GM18909 (cell line): ENCODE data around the gene C6orf89.
"Not testable (repeated sequence)": the region's sequence is repeated elsewhere in the genome, so short reads cannot be mapped to it uniquely, and the experiment has no call there.

Experiments
- ATAC-seq: cut with Tn5 transposase; IDR thresholded peaks from one replicate; pipeline ENCODE4 v1.9.1; 2021; ENCODE audit warnings: mild to moderate bottlenecking; ENCODE audit not compliant: unreplicated experiment, poor library complexity

The C6orf89 gene

DNA sequence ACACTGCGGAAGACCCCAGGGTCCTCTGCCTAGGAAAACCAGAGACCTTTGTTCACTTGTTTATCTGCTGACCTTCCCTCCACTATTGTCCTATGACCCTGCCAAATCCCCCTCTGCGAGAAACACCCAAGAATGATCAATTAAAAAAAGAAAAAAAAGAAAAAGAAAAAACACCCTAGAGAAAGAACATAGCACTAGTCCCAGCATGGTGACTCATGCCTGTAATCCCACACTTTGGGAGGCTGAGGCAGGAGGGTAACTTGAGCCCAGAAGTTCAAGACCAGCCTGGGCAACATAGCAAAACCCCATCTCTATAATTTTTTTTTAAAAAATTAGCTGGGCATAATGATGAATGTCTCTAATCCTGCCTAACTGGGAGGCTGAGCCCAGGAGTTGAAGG is 56.6 kb downstream of the C6orf89 start:
- not testable (repeated sequence) for ATAC-seq

DNA sequence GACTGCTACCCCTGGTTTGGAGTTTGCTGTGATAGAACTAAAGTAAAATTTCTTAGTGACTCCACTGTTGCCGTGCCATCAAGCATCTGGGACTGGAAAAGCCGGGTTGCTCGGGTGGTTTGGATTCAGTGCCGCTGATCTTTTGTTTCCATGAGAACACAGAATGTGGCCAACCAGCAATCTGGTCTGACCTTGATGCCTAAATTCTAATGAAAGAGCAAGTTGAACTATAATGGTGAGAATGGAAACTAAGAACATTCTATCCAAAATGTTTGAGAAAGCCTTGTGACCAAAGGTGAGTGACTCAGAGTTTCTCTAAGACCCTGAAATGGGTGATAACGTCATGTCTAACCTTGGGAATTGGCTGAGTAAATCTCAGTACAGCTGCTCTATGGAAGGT is 58.9 kb downstream of the C6orf89 start:
- no peak for ATAC-seq

DNA sequence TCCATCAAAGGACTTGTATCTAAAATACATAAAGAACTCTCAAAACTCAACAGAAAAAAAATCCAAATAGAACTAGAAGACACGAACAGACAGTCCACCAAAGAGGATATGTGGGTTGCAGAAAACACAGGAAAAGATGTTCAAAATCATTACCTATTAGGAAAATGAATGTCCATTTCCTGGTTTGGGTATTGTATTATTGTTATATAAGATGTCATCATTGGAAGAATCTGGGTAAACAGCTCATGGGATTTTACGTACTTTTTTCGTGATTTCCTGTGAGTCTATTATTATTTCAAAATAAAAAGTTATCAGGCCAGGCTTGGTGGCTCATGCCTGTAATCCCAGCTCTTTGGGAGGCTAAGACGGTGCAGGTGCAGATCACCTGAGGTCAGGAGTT is 59.5 kb downstream of the C6orf89 start:
- ATAC-seq: no peak

DNA sequence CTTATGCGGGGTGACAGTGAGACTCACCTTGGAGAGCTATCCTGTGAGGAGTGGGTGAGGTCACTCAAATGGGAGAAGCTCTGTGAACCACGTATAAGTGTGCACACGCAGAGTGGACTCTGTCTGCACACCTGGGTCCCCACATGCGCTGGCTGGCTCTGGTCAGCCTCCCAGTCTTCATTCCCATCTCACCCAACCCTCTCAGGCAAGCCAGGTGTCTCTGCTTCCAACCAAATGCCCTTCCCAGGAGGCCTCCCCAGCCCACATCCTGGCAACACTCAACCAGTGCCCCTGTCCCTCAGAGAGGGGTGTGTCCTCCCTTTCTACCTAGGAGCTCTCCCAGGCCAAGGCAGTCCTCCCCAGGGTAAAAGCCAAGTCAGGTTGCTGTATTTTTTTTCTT is 60.8 kb downstream of the C6orf89 start:
- ATAC-seq: no peak

DNA sequence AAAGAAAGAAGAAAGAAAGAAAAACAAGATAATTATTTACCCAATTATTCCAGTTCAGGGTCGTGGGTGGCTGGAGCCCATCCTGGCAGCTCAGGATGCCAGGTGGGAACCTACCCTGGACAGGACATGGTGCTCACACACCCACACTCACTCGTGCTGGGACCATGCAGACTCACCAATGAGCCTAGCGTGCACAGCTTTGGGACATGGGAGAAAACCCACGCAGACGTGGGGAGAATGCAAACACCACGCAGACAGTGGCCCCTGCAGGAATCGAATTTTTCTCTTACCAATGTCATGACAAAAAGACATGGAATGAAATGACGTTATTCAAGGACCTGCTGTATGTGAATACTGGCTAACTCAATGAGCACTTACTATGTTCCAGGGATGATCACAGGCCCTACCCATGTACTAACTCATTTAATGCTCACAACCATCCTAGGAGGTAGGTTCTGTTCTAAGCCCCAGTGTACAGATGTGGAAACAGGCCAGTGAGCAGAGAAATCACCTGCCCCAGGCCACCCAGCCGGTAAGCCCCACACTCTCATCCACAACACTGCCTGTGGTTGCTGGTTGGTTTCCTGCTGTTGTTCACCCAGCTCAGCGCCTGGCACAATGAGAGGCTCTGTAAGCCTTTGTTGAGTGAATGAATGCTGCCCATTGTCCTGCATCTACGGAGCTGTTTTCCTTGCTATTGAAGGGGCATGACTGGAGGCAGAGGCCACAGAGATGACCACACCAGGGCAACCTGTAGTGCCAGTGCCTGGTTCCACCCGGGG is 62.0 kb downstream of the C6orf89 start:
- ATAC-seq: no peak

DNA sequence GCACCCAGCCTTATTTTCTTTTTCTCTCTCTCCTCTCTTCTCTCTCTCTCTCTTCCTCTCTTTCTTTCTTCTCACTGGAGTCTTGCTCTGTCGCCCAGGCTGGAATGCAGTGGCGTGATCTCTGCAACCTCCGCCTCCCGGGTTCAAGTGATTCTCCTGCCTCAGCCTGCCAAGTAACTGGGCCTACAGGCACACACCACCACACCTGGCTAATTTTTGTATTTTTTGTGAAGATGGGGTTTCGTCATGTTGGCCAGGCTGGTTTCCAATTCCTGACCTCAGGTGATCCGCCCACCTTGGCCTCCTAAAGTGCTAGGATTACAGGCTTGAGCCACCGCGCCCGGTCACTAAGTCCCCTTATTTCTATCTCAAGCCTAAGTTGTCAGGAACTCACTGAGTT is 63.3 kb downstream of the C6orf89 start:
- ATAC-seq: not testable (repeated sequence)

DNA sequence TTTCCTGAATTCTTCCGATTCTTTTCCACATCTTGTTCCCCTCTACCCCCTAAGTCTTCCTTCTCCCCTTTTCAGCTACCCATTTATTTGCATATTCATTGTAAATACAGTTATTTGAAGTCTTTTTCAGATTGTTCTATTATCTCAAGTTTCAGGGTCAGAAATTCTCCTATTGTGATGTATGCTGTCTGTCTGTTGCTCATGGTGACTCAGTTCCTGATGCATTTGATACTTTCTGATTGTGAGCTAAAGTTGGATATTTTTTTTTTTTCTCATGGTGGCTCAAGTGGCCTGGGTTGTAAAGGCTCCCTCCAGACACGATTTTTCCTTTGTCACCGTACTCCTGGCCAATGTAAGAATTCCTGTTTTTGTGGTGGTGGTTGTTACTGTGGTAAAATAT is 63.9 kb downstream of the C6orf89 start:
- ATAC-seq: no peak

DNA sequence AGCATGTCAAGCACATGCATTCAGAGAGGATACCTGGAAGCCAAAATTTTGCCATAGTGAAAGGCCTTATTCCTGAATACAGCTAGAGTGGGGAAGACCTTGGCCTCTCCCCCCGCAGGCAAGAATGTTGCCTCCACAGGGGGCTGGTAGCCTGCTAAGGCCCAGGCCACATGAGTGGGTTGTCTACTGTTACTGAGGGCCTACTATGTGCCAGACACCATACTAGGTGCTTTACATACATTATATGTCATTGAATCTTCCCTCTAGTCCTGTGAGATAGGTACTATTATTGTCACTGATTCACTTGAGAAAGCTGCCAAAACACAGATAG is 68.1 kb downstream of the C6orf89 start:
- no peak for ATAC-seq

DNA sequence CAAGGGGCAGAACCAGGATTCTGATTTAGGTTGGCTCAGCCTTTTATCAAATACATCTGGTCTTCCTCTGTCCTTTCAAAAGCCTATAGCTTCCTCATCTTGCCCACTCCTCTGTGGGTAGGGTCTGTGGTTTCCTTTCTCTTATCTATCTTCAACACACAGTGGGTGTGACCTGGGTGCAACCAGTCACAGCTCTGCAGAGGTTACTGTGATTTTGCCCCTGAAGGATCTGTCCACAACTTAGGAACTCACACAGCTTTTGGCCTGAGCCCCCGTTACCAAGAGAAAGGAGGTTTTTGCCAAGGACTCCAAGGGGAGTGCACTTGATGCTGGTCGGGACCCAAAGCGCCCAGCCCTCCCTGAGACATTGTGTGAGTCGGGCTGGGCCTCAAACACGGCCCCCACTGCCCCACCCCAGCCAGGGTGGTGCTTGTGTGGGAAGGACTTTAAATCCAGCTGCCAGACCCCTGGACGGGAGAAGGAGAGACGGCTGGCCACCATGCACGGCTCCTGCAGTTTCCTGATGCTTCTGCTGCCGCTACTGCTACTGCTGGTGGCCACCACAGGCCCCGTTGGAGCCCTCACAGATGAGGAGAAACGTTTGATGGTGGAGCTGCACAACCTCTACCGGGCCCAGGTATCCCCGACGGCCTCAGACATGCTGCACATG is 68.6 kb downstream of the C6orf89 start, which contains the start of gene PI16:
Gene PI16 (plus strand): TSS at position 477 of the 670 bp plus-strand sequence. CDS start 23 bp downstream, at position 500.
- no peak for ATAC-seq

DNA sequence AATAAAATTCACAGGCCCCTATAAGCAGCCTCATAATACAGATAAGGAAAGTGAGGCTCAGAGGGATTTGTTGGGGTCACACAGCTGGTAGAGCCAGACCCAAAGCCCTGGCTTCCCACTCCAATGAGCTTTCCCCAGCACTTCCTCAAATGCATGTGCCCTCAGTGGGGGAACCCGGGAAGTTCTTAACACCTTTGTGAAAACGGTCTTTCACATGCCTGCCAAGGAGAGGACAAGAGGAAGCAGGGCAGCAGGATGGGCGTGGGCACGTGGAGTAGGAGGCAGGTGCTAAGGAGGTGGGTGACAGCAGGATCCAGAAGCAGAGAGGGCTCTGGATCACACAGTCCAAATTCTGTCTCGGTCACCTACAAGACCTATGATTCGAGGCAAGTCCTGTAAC is 69.4 kb downstream of the C6orf89 start:
- ATAC-seq: no peak

DNA sequence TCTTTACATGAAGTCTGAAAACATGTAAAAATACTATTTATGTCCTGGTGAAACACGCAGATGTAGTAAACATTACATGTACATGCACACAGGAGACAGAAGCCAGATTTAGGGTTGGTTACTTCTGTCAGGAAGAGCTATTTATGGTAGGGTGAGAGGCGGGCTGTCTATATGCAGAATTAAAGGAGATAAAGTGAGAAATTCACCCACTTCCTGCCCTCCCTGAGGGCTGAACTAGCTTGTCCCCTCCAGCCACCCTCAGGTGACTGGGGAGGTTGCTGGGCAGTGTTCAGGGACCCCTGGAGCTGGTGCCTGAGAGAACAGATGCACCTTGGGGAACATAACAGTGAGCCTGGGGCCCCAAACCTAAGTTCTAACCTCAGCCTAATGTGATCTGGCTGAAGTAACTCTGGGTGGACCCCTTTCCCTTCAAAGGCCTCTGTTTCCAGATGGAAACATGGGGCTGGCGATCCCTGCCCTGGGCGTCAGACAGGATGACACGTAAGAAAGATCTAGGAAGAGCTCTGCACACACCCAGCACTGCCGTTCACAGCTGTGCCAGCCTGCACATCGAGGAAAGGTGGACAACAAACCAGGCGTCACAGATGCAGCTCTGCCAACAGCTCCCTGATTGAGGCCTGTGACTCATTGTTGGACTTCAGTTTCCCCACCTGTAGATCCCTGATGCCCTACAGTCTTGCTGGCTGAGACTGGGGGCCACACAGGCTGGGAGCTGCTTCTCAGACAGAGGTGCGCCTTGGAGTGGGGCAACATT is 70.1 kb downstream of the C6orf89 start:
- no peak for ATAC-seq

DNA sequence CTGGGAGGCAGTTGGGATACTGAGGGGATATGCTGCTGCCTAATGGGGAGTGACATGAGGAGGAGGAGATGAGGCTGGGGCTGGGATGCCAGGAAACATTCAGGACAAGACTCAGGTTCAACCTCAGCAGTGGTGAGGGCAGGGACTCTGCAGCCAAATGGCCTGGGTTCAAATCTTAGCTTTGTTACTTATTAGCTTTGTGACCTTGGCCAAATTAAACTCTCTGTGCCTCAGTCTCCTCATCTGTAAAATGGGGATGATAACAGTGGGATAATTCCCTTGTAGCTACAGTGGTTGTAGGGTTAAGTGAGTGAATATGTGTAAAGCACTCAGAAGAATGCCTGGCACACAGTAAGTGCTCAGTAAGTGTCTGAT is 70.7 kb downstream of the C6orf89 start:
- ATAC-seq: no peak

DNA sequence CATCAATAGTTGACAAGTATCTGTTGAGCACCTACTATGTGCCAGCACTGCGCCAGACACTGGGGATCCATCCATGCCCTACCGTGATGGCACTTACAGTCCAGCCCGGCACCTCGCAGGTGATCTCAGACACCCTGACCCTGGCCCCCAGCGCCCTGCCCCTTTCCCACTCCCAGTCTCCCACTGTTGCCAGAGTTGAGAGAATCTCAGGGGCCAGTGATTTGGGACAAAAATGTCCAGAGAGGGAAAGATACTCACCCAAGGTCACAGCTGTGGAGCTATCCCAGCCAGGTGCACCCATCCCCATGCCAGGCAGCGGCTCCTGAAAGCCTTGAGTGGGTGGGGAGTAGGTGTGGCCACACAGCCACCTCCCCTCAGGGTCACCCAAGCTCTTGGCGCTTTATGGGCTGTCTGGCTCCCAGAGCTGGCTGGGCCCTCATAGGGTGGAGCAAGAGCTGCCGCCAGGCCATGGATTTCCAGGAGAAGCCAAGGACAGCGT is 72.1 kb downstream of the C6orf89 start:
- no peak for ATAC-seq

DNA sequence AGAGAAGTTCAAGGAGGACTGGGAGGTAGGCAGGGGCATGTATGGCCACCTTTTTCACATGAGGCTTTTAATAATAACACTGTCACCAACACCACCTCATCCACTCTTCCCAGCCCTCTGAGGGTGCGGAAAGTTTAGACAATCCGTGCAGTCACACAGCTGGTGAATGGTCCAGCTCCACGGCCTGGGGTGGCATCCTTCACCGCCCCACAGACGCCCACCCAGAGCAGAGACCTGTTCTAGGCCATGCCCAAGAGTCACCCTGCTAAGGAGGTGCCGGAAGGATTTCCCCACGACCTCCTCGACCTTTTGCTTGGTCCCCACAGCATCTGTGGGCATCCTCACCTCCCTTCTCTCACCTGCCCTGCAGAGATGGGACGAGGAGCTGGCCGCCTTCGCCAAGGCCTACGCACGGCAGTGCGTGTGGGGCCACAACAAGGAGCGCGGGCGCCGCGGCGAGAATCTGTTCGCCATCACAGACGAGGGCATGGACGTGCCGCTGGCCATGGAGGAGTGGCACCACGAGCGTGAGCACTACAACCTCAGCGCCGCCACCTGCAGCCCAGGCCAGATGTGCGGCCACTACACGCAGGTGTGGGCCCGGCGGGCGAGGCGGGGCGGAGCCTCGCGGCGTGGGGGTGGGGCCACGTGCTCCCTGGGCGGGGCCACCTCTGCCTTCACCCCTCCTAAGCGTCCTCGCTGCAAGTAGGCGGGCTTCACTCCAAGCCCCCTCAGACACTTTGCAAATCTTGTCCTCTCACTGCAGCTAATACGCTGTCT is 73.2 kb downstream of the C6orf89 start:
- ATAC-seq: no peak

DNA sequence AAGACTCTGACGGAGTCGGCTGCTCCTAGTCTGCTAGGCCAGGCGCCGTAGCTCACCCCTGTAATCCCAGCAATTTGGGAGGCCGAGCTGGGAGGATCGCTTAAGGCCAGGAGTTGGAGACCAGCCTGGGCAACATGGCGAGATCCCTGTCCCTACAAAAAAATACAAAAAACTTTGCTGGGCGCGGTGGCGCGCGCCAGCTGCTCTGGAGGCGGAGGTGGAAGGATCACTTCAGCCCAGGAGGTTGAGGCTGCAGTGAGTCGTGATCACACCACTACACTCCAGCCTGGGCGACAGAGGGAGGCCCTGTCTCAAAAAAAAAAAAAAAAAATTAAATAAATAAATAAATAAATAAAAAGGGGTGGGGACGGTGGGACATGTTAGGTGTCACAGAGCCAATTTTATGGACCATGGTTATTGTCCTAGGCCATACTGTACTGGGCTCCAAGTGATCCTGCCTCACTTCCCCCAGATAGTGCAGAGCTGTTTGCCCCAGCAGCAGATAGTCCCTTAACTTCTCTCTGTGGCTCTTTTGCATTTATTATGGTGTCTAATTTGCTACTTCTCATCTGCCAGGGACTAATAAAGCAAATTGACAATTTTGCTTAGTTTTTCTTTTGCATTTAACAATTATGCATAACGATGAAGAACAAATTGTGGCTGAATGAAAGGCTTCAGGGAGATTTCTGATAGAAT is 74.0 kb downstream of the C6orf89 start:
- no peak for ATAC-seq

DNA sequence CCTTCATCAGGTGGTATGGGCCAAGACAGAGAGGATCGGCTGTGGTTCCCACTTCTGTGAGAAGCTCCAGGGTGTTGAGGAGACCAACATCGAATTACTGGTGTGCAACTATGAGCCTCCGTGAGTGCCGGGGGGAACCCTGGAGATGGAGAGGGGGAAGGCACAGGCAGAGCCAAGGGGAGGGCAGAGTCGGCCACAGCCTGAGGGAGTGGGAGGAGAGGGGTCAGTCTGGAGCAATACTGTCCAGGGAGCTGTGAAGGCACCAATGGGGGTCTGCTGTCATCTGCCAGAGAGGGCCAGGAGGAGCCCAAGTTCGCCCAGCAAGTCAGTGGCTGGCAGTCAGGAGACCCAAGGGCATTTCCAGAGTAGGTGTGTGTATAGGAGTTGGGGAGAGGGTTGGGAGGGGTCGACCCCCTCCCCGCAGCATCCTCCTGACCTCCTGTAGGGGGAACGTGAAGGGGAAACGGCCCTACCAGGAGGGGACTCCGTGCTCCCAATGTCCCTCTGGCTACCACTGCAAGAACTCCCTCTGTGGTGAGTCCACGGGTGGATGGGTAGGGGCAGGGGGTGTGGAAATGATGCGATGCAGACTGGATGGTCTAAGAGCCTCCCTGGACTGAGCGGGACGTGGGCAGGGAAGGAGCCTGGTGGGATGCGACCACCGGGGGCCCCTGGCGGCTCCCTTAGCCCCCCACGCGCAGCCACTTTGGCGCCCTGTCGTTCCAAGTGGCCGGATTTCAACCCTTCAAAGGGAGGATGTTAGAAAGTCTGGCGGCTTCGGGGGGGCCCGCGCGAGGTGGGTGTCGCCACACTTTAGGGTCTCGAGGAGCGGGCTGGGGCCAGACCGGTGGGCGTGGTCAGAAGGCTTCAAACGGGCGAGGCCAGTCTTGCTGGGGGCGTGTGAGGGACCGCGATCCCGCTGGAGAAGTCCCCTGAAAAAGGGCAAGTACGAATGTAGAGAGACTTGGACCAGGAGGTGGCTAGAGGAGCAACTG is 76.0 kb downstream of the C6orf89 start:
- no peak for ATAC-seq

DNA sequence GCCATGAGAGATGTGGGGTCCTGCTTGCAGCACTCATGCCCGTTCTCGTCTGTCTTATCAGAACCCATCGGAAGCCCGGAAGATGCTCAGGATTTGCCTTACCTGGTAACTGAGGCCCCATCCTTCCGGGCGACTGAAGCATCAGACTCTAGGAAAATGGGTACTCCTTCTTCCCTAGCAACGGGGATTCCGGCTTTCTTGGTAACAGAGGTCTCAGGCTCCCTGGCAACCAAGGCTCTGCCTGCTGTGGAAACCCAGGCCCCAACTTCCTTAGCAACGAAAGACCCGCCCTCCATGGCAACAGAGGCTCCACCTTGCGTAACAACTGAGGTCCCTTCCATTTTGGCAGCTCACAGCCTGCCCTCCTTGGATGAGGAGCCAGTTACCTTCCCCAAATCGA is 77.1 kb downstream of the C6orf89 start:
- ATAC-seq: no peak

DNA sequence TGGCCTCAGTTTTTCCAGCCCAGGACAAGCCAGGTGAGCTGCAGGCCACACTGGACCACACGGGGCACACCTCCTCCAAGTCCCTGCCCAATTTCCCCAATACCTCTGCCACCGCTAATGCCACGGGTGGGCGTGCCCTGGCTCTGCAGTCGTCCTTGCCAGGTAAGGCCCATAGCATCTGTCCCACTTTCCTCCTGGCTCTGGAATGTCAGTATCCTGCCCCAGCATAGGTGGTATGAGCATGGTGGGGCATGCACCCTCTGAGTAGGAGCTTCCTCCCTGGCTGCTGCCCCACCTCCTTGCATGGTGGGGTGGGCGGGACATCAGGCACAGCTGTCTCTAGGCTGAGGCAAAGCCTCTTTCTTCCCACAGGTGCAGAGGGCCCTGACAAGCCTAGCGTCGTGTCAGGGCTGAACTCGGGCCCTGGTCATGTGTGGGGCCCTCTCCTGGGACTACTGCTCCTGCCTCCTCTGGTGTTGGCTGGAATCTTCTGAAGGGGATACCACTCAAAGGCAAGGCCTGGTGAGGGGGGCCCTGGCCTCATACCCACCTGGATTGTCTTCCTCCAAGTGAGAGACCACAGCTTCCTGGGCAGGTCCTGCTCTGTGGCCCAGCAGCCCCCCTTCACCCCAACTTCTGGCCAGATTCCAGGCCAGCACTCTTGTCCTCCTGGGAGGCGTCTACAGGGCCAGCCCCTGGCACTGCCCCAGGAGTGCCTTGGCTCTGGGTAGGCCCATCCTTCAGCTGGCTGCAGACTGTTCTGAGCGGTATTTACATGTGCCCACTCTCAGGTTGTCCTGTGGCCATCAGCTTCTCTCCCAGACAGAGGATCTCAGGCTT is 77.9 kb downstream of the C6orf89 start:
- ATAC-seq: no peak
